Transverse colon (tissue), 4 donors: ENCODE results near the gene CEBPB.

Experiments
- POLR2A ChIP-seq: fragments of 450-650 bp; IDR thresholded peaks from one replicate; pipeline ENCODE4 v1.6.1; 2016; ENCODE audit warnings: antibody characterized with exemption, mild to moderate bottlenecking, moderate library complexity
- POLR2AphosphoS5 ChIP-seq, 3 donors: sonication (generic); formaldehyde crosslinking; IDR thresholded peaks; one replicate each; pipeline ENCODE4 v1.6.1; 2016; ENCODE audit warnings: antibody characterized with exemption in 3 of 3
- TF ChIP-seq, protein P1 (sequence below), 5 experiments: fragments of 200-600 bp in 3 of 5; fragments of 450-650 bp in 2 of 5; sonication (generic) in 3 of 5; IDR thresholded peaks; 1 replicate in 2 of 5; 2 replicates in 3 of 5; pipeline ENCODE4 v1.5.1; 2016 to 2017; ENCODE audit warnings: antibody characterized with exemption in 5 of 5, inconsistent platforms in 3 of 5, mild to moderate bottlenecking in 2 of 5, moderate library complexity in 1 of 5

DNA sequence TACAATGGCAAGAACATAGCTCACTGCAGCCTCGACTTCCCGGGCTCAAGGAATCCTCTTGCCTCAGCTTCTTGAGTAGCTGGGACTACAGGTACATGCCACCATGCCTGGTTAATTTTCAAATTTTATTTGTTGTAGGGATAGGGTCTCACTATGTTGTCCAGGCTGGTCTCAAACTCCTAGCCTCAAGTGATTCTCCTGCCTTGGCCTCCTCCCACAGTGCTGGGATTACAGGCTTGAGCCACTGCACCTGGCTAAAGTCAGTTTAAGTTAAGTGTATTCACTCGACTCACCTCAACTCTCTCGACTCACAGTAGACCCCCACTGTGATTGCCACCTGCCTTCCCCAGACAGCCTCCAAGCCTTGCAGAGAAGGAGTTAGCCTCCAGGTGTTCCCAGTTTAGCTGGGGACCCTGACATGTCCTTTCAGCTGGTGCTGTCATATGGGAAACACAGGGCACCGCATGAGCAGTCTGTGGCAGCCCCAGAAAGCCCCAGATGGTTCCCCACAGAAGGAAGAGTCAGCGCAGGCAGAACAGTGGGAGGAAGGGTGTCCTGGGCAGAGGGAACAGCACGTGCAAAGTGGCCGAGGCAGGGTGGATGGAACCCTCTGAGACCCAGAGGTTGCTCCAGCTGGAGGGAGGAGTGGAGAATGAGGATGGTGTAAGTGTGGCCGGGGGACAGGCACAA is 40.4 kb downstream of the CEBPB start:
- TF ChIP-seq, protein P1, sequence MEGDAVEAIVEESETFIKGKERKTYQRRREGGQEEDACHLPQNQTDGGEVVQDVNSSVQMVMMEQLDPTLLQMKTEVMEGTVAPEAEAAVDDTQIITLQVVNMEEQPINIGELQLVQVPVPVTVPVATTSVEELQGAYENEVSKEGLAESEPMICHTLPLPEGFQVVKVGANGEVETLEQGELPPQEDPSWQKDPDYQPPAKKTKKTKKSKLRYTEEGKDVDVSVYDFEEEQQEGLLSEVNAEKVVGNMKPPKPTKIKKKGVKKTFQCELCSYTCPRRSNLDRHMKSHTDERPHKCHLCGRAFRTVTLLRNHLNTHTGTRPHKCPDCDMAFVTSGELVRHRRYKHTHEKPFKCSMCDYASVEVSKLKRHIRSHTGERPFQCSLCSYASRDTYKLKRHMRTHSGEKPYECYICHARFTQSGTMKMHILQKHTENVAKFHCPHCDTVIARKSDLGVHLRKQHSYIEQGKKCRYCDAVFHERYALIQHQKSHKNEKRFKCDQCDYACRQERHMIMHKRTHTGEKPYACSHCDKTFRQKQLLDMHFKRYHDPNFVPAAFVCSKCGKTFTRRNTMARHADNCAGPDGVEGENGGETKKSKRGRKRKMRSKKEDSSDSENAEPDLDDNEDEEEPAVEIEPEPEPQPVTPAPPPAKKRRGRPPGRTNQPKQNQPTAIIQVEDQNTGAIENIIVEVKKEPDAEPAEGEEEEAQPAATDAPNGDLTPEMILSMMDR (IDR thresholded peaks at IDR 0.05): no peak
- TF ChIP-seq POLR2A (no peak), POLR2AphosphoS5 (IDR thresholded peaks at IDR 0.05) (no peak)
